Measurements from ENCODE around the gene PIP5K1C. TPM values are rescaled to one million over a fixed set of nuclear protein-coding genes. Genes with fewer than 3 reads are reported as not detected.

PIP5K1C gene
- polyA plus RNA-seq, 4 donors, result 19.3 to 30.8 (median 23.3) TPM

DNA sequence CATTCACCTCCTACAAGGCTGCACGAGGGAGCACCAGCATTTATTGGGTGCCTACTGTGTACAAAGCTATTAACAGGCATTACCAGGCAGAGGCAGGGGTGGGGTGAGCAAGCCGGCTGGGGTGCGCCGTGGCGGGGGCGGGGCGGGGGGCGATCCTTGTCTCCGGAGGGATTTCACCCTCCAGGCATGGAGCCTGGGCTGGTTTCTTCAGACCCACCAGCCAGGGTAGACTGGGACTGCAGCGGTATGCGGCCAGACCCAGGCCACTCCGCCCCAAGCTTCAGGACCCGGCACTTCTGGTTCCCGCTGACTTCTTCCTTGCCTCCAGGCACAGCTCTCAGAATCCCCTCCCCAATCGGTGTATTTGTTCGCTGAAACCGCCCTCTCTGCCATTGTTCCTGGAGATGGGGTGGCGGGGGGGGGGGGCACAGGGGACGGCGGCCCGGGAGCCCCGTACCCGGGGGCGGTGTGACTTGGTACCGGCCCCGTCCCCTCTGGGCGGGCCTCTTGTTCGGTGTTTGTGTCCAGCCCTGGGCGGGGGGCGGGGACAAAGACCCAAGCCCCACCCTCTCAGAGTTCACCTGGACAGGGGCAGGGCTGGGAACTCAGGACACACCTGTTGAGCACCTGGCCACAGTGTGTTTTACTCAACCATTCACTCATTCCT, 22.3 kb upstream of the PIP5K1C start:
- DNase-seq (ENCODE audit: low read depth in 4 of 4, low spot score in 3 of 4), result no peak

DNA sequence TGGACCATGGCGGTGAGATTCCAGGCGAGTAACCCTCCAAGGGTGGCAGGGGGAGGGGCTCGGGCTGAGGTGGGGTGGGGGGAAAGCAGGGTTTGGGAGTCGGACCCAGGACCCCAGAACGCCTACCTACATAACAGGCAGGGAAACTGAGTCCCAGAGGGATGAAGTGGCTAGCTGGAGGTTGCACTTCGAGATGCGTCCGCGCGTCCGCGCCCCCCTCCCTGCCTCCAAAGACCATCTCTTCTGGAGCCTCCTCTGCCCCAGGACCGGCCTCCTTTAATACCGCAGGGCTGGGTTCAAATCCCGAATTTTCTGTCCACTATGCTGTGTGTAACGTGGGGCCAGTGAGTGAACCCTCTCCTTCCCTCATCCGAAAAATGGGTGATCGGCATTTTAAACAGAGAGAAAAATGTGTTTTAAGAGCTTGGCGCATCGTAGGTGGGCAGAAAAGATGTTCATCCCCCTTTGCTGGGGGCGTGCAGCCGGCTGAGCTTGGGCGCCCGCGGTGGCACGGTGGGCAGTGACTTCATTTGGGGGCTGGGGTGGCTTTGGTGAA, 21.7 kb upstream of the PIP5K1C start:
- no peak for DNase-seq (ENCODE audit: low read depth in 4 of 4, low spot score in 3 of 4)

DNA sequence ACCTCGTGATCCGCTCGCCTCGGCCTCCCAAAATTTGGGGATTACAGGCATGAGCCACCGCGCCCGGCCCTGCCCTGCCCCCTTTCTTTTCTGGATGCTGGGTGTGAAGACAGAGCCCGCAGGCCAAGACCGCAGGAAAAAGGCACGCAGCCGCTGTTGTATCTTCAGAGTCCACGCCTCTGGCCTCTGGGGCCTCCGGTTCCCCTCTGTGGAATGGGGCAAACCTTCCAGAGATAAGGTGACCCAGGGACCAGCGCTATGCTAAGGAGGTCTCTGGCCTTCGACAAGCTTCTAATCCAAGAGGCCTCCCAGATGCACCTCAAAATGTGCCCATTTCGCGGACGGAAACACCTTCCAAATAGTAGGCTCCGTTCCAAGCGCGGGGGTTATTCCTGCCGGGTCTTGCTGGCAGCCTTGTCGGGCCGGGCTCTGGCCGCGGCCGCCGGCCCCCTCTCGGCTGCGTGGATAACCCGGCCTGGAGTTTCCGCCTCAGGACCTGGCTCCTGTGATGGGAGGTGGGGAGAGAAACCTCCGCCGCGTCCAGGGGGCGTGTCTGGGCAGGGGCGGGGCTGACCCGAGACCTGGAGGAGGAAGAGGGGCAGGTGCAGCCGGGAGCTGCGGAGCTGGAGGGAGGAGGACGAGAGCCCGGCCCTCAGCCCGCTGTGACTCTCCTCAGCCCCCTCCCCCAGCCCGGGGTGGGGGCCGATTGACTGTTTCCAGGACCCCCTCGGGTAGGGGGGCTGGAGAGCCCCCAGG, 21.0 kb upstream of the PIP5K1C start:
- peak; percentile 63 to 79 (median 68) for DNase-seq (ENCODE audit: low read depth in 4 of 4, low spot score in 3 of 4)

DNA sequence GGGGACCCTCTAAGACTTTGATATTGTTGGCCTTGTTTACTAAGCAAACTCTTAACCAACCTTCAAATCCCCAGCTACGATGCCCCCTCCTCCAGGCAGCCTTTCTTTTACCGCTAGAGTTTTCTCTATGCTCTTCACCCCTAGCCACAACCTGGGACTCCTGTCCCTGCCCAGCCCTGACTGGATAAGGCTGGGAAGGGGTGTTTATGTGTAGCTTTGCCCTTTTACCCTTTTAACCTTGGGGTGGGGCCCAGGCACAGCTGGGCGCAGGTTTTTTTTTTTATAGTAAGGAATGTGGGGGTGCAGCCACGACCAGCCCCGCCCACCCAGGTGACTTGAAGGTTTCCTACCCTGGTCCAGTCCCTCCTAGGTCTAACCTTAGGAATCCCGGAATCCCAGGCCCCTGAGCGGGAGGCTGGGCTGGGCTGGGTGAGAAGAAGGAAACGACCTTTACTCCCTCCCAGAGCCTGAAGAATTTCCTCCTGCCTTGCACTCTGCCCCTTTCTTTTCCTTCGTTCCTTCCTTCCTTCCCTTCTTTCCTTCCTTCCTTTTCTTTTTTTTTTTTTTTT, 20.2 kb upstream of the PIP5K1C start:
- no peak for DNase-seq (ENCODE audit: low read depth in 4 of 4, low spot score in 3 of 4)

DNA sequence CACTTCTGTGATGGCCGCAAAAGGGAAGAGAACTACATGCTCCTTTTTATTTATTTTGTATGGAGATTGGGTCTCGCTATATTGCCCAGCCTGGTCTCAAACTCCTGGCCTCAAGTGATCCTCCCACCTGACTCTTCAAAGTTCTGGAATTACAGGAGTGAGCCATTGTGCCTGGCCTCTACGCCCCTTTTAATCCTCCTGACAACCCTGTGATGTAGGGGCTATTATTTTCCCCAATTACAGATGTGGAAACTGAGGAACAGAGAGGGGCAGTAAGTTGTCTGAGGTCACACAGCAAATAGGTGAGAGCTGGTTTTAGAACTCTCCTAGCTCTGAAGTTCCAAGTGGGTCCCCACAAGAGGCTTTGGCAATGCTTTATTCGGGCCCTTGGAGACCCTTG, 19.6 kb upstream of the PIP5K1C start:
- no peak for DNase-seq (ENCODE audit: low read depth in 4 of 4, low spot score in 3 of 4)

DNA sequence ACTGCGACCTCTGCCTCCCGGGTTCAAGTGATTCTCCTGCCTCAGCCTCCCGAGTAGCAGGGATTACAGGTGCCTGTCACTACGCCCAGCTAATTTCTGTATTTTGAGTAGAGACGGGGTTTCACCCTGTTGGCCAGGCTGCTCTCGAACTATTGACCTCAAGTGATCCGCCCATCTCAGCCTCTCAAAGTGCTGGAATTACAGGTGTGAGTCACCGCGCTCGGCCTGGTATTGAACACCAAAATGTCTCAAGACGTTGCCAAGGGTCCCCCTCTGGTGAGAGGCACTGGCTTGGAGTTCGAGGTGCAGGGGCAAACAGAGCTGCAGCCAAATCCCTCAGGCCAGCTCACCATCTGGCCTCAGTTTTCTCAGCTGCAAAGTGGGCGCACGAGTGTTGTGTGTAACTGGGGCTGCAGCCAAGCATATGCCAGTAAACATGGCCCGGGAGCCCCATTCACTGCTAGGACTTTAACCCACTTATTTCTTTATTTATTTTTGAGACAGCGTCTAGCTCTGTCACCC, 15.9 kb upstream of the PIP5K1C start:
- no peak for DNase-seq (ENCODE audit: low read depth in 4 of 4, low spot score in 3 of 4)

DNA sequence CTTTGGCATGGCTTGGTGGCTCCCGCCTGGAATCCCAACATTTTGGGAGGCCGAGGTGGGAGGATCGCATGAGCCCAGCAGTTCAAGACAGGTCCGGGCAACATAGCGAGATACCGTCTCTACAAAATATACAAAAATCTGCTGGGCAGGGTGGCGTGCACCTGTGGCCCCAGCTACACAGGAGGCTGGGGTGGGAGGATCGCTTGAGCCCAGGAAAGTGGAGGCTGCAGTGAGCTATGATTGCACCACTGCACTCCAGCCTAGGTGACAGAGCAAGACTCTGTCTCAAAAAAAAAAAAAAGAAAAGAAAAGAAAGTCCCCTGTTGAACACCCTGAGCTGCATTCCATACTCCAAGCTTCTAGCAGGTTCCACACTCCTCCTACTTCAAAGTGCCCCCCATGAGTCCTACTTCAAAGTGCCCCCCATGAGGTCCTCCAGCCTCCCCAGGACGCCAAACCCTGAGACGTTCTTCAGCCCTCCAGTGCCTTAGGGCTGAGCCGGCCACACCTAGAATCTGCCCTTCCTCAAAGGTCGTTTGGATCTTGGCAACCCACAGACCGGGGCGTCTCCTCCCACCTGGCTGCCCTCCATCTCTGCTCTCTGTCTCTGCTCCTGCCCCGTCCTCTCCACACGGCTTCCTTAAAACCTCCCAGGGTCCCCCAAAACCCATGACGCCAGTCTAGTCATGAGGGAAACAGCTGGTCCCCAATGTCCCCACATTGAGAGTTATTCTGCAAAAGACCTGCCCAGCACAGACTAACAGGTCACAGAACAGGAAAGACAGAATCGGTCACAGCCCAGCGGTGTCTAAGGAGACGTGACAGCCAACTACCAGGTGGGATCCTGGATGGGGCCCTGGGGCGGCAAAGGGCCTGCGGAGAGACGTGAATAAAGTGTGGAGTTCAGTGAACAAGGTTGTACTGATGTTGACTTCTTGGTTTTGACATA, 12.7 kb upstream of the PIP5K1C start:
- no peak for DNase-seq (ENCODE audit: low read depth in 4 of 4, low spot score in 3 of 4)

DNA sequence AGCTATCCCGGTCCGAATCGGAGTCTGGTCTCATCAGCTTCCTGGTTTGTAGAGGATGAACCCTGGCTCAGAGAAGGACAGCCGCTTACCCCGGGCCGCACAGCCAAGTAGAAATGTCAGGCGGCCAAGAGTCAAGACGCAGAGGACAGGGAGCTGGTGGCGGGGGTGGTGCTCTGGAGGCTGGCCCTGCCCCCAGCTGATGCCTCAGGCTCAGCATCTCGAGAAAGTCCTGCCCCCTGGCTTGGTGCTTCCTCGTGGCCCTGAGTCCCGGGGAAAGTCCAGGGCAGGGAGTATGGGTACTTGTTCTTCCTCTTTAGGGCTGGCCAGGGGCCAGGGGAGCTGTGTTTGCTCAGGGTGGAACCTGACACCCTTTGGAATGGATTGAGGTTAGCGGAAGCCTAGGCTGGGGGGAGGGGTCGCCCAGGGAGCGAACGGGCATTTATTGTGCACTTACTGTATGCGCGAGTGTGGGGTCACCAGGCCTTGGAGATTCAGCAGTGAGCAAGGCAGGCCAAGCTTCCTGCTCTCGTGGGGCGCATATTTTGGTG, 10.1 kb upstream of the PIP5K1C start:
- no peak for DNase-seq (ENCODE audit: low read depth in 4 of 4, low spot score in 3 of 4)

DNA sequence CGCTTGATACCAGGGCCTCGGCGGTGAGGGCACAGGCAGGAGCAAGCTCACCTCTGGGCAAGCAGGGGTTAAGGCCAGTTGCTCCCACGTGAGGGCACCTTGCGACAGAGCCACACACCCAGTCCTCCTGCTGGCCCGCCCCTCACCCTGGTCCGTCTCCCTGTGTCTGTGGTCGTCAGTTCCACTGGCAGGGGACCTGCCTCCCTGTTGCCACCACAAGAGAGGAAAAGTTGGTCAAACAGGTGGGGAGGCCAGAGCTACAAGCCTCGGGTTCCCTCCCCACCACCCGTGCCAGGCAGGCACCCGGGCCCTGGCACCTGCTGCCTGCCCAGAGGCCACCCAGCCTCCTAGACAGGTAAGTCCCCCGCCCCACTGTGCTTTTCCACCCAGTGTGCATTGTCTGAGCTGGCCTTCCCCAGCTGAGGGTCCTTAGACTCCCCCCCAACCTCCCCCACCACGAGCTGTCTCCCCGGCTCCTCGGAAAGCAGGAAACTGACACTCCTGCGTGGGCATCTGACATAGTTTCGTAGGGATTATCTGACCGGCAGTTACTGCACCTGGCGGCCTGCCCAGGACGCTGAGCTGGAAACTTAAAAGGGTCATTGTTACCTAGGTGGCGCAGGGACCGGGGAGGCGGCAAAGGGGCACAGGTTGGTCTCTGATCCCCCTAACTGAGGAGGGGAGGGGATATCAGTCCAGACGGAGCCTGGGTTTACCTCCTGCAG, 8.1 kb upstream of the PIP5K1C start, which contains the start of gene TJP3:
Gene TJP3 (plus strand): TSS at position 178 of the 725 bp plus-strand sequence. CDS start 20,049 bp downstream, outside the sequence.
- no peak for DNase-seq (ENCODE audit: low read depth in 4 of 4, low spot score in 3 of 4)

DNA sequence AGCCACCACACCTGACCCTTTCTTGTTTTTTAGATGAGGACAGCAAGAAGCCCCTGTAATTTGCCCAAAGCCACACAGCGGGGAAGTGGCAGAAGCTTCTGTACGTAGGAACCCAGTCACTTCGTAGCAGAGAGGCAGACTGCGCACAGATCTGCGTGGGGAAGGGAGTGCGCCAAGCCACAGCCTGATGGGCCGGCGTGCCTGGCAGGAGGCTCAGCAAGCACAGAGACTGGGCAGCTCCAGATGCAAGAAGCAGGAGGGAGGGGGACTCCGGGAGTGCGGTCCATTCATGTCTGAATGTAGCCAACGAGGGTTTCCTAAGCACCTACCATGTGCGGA, 7.6 kb upstream of the PIP5K1C start:
- no peak for DNase-seq (ENCODE audit: low read depth in 4 of 4, low spot score in 3 of 4)

DNA sequence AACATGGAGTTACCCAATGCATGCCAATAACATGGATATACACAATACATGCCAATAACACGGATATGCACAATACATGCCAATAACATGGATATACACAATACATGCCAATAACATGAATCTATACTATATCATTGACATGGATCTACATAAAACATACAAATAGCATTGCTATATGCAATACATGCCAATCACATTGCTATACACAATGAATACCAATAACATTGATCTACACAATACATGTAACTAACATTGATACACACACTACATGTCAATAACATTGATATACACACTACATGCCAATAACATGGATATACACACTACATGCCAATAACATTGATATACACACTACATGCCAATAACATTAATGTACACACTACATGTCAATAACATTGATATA, 932 bp upstream of the PIP5K1C start:
- no peak for DNase-seq (ENCODE audit: low read depth in 4 of 4, low spot score in 3 of 4)

DNA sequence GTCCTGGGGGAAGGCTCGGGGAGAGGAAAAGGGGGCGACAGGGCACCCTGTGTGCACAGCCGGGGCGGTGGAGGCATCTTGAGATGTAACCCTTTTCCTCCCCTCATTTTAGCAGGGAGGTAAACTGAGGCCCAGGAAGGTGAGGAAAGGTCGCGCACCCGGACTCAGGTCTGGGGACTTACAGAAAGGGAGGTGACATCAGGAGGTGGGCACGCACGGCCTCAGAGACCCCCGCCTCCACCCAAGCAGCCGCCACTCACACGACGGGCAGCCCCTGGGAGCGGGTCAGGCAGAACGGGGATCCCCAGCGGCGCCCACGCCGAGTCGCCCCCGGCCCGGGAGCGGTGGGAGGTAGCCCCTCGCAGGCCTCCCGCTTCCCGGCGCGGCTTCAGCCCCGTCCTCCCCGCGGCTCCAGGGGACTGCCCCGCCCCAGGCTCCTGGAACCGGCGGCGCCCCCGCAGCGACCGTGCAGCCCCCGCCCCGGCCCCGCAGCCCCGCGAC, 477 bp downstream of the PIP5K1C start:
- DNase-seq (ENCODE audit: low read depth in 4 of 4, low spot score in 3 of 4), result no peak

DNA sequence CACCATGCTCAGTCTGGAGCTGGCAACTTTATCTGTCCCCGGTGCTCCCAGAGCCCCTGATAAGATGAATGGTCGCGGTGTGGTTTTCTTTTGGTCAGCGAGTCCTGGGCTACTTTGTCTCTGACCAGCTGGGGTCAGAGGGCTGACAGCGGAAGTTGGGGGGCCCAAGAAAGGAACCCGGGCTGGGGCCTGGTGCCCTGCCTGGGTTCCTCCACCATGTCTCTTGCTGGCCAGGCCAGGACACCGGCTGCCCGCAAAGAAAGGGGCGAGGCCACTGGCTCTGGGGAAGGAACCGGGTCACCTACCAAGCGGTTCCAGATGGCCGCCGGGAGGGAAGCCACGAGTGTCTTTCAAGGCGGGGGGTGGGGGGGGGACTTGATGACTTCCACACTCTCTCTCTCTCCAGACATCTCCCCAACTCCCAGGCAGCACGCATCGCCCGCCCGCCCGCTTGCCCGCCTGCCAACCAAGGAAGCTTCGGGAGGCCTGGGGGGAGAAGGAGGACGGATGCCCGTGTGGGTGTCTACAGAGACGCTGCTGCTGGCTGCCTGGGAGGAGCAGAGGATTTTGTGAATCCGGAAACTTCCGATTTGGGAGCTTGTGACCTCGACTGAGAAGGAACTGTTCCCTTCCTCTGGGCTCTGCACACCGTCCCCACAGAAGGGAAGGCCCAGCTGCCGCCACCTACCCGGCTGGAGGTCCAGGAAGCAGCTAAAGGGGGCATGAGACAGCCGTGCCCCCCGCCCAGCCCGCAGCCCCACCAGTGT, 1.1 kb downstream of the PIP5K1C start:
- no peak for DNase-seq (ENCODE audit: low read depth in 4 of 4, low spot score in 3 of 4)

DNA sequence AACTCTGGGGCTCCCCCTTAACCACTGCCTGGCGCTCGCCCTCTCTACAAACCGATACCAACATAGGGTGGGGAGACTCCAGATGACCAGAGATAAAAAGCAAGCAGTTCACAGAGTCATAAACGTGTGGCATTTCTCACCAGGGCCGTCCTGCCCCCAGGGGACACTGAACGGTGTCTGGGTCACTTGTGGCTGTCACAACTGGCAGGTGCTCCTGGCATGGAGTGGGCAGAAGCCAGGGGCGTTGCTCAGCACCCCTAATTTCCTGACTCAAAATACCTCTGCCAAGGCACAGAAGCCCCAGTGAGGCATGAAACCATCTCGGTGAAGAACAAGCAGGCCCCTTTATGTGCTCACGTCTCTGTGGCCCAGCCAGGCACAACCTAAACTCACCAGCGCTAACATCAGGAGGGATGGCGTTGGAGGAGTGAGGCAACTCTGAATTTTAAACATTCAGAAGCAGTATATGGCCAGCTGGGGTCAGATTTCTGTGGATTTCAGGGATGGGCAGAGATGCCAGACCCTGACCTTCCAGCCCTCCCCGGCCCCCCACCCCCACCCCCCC, 1.8 kb downstream of the PIP5K1C start:
- no peak for DNase-seq (ENCODE audit: low read depth in 4 of 4, low spot score in 3 of 4)

DNA sequence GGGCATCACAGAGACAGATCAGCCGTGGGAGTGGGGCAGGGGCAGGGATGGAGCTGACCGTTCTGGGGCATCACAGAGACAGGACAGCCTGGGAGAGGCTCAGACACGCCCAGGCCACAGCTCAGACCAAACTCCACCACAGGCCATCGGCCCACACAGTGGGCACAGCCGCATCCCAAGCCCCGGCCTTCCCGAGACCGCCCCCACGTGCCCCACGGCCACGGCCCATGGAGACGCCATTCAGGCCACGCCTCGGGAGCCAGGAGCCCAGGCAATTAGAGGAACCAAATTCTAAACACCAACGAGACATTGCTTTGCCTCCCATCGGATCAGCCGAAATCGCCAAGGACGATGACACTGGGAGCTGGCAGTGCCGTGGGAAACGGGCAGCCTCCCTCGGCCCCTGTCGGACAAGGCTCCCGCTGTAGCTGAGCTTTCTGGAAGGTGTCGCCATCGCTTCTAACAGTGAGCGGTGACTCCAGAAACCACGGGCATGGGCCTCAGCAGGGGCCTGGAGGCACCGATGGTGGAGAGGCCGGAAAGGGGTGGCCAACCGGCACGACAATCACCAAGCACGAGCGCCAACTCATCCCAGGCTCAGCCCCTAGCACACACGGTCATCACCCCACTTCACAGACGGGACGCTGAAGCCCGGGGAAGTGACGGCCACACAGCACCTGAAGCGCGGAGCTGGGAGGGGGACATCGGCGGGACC, 2.4 kb downstream of the PIP5K1C start:
- no peak for DNase-seq (ENCODE audit: low read depth in 4 of 4, low spot score in 3 of 4)

DNA sequence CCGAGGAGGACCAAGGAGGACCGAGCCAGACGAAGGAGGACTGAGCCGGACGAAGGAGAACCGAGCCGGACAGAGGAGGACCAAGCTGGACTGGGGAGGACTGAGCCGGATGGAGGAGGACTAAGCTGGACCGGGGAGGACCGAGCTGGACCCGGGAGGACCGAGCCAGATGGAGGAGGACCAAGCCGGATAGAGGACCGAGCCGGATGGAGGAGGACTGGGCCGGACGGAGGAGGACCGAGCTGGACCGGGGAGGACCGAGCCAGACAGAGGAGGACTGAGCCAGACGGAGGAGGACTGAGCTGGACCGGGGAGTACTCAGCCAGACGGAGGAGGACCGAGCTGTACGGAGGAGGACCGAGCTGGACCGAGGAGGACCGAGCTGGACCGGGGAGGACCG, 3.2 kb downstream of the PIP5K1C start:
- no peak for DNase-seq (ENCODE audit: low read depth in 4 of 4, low spot score in 3 of 4)

DNA sequence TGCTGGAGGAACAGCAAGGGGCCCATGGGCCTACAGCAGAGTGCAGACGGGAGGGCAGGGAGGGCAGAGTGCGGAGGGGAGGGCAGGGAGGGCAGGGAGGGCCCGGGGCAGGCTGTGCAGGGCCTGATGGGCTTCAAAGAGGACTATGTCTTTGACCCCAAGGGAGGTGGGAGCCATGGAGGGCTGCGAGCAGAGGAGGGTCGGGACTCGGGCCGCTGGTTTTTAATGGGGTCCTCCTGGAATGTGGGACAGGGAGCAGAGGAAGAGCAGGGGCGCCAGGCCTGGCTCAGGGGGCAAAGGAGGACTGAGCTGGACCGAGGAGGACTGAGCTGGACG, 3.6 kb downstream of the PIP5K1C start:
- DNase-seq (ENCODE audit: low read depth in 4 of 4, low spot score in 3 of 4), result no peak
